MV-4-11 (cell line): Measurements from ENCODE around the gene DDX6.
"Not testable (repeated sequence)": the region's sequence is repeated elsewhere in the genome, so short reads cannot be mapped to it uniquely, and the experiment has no call there.

ENCODE experiments used
- DNase-seq: peaks from one replicate; lab custom pipeline; 2025; lab: John Stamatoyannopoulos, UW

The DDX6 gene

GRCh38 chr11:118740892-118741291 is 50.1 kb downstream of the DDX6 start:
- no peak for DNase-seq

- DNase-seq = no peak
Measured at GRCh38 chr11:118735203-118735602, 55.8 kb downstream of the DDX6 start.

- DNase-seq = no peak
Measured at GRCh38 chr11:118734031-118734430, 56.9 kb downstream of the DDX6 start.

GRCh38 chr11:118729753-118730152 is 61.2 kb downstream of the DDX6 start:
- not testable (repeated sequence) for DNase-seq

GRCh38 chr11:118728112-118728511 is 62.9 kb downstream of the DDX6 start:
- DNase-seq = not testable (repeated sequence)

GRCh38 chr11:118727721-118728066 is 63.3 kb downstream of the DDX6 start:
- not testable (repeated sequence) for DNase-seq

GRCh38 chr11:118727001-118727720 is 63.8 kb downstream of the DDX6 start:
- not testable (repeated sequence) for DNase-seq

GRCh38 chr11:118721478-118722015 is 69.4 kb downstream of the DDX6 start:
- DNase-seq = not testable (repeated sequence)

- not testable (repeated sequence) for DNase-seq
Measured at GRCh38 chr11:118720740-118721139, 70.2 kb downstream of the DDX6 start.

- not testable (repeated sequence) for DNase-seq
Measured at GRCh38 chr11:118720078-118720477, 70.9 kb downstream of the DDX6 start.

GRCh38 chr11:118718562-118718961 is 72.4 kb downstream of the DDX6 start:
- DNase-seq = not testable (repeated sequence)

GRCh38 chr11:118717733-118718132 is 73.2 kb downstream of the DDX6 start:
- DNase-seq = not testable (repeated sequence)

GRCh38 chr11:118717221-118717620 is 73.7 kb downstream of the DDX6 start:
- DNase-seq = not testable (repeated sequence)

GRCh38 chr11:118715837-118716260 is 75.1 kb downstream of the DDX6 start:
- no peak for DNase-seq

GRCh38 chr11:118715245-118715831 is 75.6 kb downstream of the DDX6 start:
- peak; percentile 32 for DNase-seq

GRCh38 chr11:118714816-118715215 is 76.1 kb downstream of the DDX6 start:
- no peak for DNase-seq

GRCh38 chr11:118714416-118714815 is 76.5 kb downstream of the DDX6 start:
- not testable (repeated sequence) for DNase-seq

GRCh38 chr11:118708296-118708695 is 82.7 kb downstream of the DDX6 start:
- DNase-seq = no peak

GRCh38 chr11:118706546-118706825 is 84.5 kb downstream of the DDX6 start:
- no peak for DNase-seq

GRCh38 chr11:118705791-118706545 is 85.0 kb downstream of the DDX6 start:
- no peak for DNase-seq

GRCh38 chr11:118705111-118705741 is 85.7 kb downstream of the DDX6 start:
- DNase-seq = peak; percentile 89

GRCh38 chr11:118703563-118704106 is 87.3 kb downstream of the DDX6 start:
- peak; percentile 87 for DNase-seq
